ENCODE results near the gene ZNF280A. TPM values are rescaled to one million over a fixed set of nuclear protein-coding genes. Genes with fewer than 3 reads are reported as not detected.

Gene ZNF280A
- total RNA-seq, 1 experiment from 2014 or later: 0.10 TPM

- CTCF ChIA-PET: no interaction called here
- in situ Hi-C loops (cut with HindIII; ENCODE audit: low pct_unique_long_range_greater_than_20kb, low sequenced_read_pairs) (no loop called here), intact Hi-C loops (cut with micrococcal nuclease; ENCODE audit: unreplicated experiment) (no loop called here)
- BruUV-seq (replicated peaks): TSS peak; percentile 48
- no peak overlapping the region for H3K4me3 ChIP-seq (ENCODE audit: low read depth in 2 of 2, low read length in 2 of 2)
- POLR2A ChIA-PET: no interaction called here
- H3K36me3 ChIP-seq (ENCODE audit: control insufficient read depth, insufficient read depth, low read length): peaks cover 11% of the 10 kb centered on the region
- no peaks in the 10 kb centered on the region for H3K27me3 ChIP-seq (ENCODE audit: control insufficient read depth, insufficient read depth, low read length)
- no peaks in the 10 kb centered on the region for H3K4me1 ChIP-seq (ENCODE audit: control insufficient read depth, insufficient read depth, low read length)
- DNase-seq (ENCODE audit: low read depth, low spot score) (no peak), ATAC-seq (no peak)
- no peaks in the 10 kb centered on the region for H3K9me3 ChIP-seq (ENCODE audit: control insufficient read depth, insufficient read depth, low read depth, low read length)
- no peak overlapping the region for H3K27ac ChIP-seq (ENCODE audit: low read length)
- TF ChIP-seq CTCF (IDR thresholded peaks at IDR 0.05) (no peak), POLR2AphosphoS5 (IDR thresholded peaks at IDR 0.05; ENCODE audit: low read depth, low read length) (no peak), SIN3A (IDR thresholded peaks at IDR 0.05; ENCODE audit: borderline replicate concordance, insufficient read depth, low read depth, low read length) (no peak), REST (IDR thresholded peaks at IDR 0.05; ENCODE audit: insufficient read depth in 1 of 2, low read depth in 2 of 2, low read length in 1 of 2) (no peak), TCF7L2 (IDR thresholded peaks at IDR 0.05; ENCODE audit: low read depth, low read length) (no peak)
Observed at GRCh38 chr22:22547692-22548300, 27.7 kb upstream of the ZNF280A start.

GRCh38 chr22:22547226-22547625 is 27.2 kb upstream of the ZNF280A start:
- ATAC-seq: no peak
- DNase-seq (ENCODE audit: low read depth, low spot score): no peak
- Histone ChIP-seq H3K36me3 (ENCODE audit: control insufficient read depth, insufficient read depth, low read length) (peaks cover 11% of the 10 kb centered on the region), H3K27ac (ENCODE audit: low read length) (no peak overlapping the region), H3K9me3 (ENCODE audit: control insufficient read depth, insufficient read depth, low read depth, low read length) (no peaks in the 10 kb centered on the region), H3K4me3 (ENCODE audit: low read depth in 2 of 2, low read length in 2 of 2) (no peak overlapping the region), H3K27me3 (ENCODE audit: control insufficient read depth, insufficient read depth, low read length) (no peaks in the 10 kb centered on the region), H3K4me1 (ENCODE audit: control insufficient read depth, insufficient read depth, low read length) (no peaks in the 10 kb centered on the region)
- no TSS peak for BruUV-seq (replicated peaks)
- in situ Hi-C loops (cut with HindIII; ENCODE audit: low pct_unique_long_range_greater_than_20kb, low sequenced_read_pairs) (no loop called here), intact Hi-C loops (cut with micrococcal nuclease; ENCODE audit: unreplicated experiment) (no loop called here)
- POLR2A ChIA-PET: no interaction called here
- TF ChIP-seq TCF7L2 (IDR thresholded peaks at IDR 0.05; ENCODE audit: low read depth, low read length) (no peak), POLR2AphosphoS5 (IDR thresholded peaks at IDR 0.05; ENCODE audit: low read depth, low read length) (no peak; the same call in 1 of the 2 replicates), SIN3A (IDR thresholded peaks at IDR 0.05; ENCODE audit: borderline replicate concordance, insufficient read depth, low read depth, low read length) (no peak), REST (IDR thresholded peaks at IDR 0.05; ENCODE audit: insufficient read depth in 1 of 2, low read depth in 2 of 2, low read length in 1 of 2) (no peak), CTCF (IDR thresholded peaks at IDR 0.05) (no peak)
- CTCF ChIA-PET: no interaction called here

Measured in Panc1 (cell line).